ENCODE results near the gene HIVEP3. TPM values are rescaled to one million over a fixed set of nuclear protein-coding genes. Genes with fewer than 3 reads are reported as not detected.

Gene HIVEP3
- total RNA-seq, 1 donor from 2014 or later: 11.6 TPM

GRCh38 chr1:41519667-41520066, 399.1 kb downstream of the HIVEP3 start:
- no peak for TF ChIP-seq CTCF (IDR thresholded peaks at IDR 0.05)
- peaks cover 22% of the 10 kb centered on the region for H3K4me1 ChIP-seq
- H3K27ac ChIP-seq: no peak overlapping the region
- DNase-seq (no peak), ATAC-seq (no peak)
- no peaks in the 10 kb centered on the region for H3K27me3 ChIP-seq (ENCODE audit: low read depth)
- no peaks in the 10 kb centered on the region for H3K9me3 ChIP-seq
- no peak overlapping the region for H3K4me3 ChIP-seq
- intact Hi-C loops (cut with DNase I): no loop called here
- peaks cover 5% of the 10 kb centered on the region for H3K36me3 ChIP-seq

GRCh38 chr1:41518471-41518870, 400.3 kb downstream of the HIVEP3 start:
- Histone ChIP-seq H3K4me3 (no peak overlapping the region), H3K36me3 (no peaks in the 10 kb centered on the region), H3K4me1 (peaks cover 31% of the 10 kb centered on the region), H3K27me3 (ENCODE audit: low read depth) (no peaks in the 10 kb centered on the region), H3K27ac (no peak overlapping the region), H3K9me3 (no peaks in the 10 kb centered on the region)
- ATAC-seq: no peak
- intact Hi-C loops (cut with DNase I): no loop called here
- no peak for TF ChIP-seq CTCF (IDR thresholded peaks at IDR 0.05)
- DNase-seq: no peak

GRCh38 chr1:41517062-41517438, 401.7 kb downstream of the HIVEP3 start:
- Histone ChIP-seq H3K27me3 (ENCODE audit: low read depth) (no peaks in the 10 kb centered on the region), H3K4me1 (peaks cover 31% of the 10 kb centered on the region), H3K4me3 (no peak overlapping the region), H3K9me3 (no peaks in the 10 kb centered on the region), H3K27ac (no peak overlapping the region), H3K36me3 (no peaks in the 10 kb centered on the region)
- TF ChIP-seq CTCF (IDR thresholded peaks at IDR 0.05): no peak
- ATAC-seq: no peak
- intact Hi-C loops (cut with DNase I): no loop called here
- DNase-seq: no peak

- peaks cover 31% of the 10 kb centered on the region for H3K4me1 ChIP-seq
- H3K27me3 ChIP-seq (ENCODE audit: low read depth): no peaks in the 10 kb centered on the region
- intact Hi-C loops (cut with DNase I): no loop called here
- peak; percentile 95 to 96 for ATAC-seq
- H3K36me3 ChIP-seq: no peaks in the 10 kb centered on the region
- peak overlapping the region; percentile 51 for H3K4me3 ChIP-seq
- peak; percentile 96 for TF ChIP-seq CTCF (IDR thresholded peaks at IDR 0.05)
- H3K9me3 ChIP-seq: no peaks in the 10 kb centered on the region
- DNase-seq: peak; percentile 92
- H3K27ac ChIP-seq: no peak overlapping the region
These were observed 402.3 kb downstream of the HIVEP3 start for GRCh38 chr1:41516168-41517061.

GRCh38 chr1:41515778-41516167, 402.9 kb downstream of the HIVEP3 start:
- intact Hi-C loops (cut with DNase I): no loop called here
- Histone ChIP-seq H3K4me1 (peaks cover 31% of the 10 kb centered on the region), H3K4me3 (no peak overlapping the region), H3K27ac (no peak overlapping the region), H3K9me3 (no peaks in the 10 kb centered on the region), H3K27me3 (ENCODE audit: low read depth) (no peaks in the 10 kb centered on the region), H3K36me3 (no peaks in the 10 kb centered on the region)
- no peak for ATAC-seq
- DNase-seq: no peak
- TF ChIP-seq CTCF (IDR thresholded peaks at IDR 0.05): no peak
